WTC11 (cell line): ENCODE results near the gene RRBP1.

Experiments used
- FOXP1 ChIP-seq: sonication (generic); formaldehyde crosslinking; IDR thresholded peaks from 2 replicates; pipeline ENCODE4 v1.8.0; 2022; ENCODE audit warnings: missing genetic modification reagents, mild to moderate bottlenecking, moderate library complexity, borderline replicate concordance
- GRHL2 ChIP-seq: fragments of 250-450 bp; sonication (Bioruptor Pico); IDR thresholded peaks from 2 replicates; pipeline ENCODE4 v1.8.0; 2022; ENCODE audit warnings: mild to moderate bottlenecking, moderate library complexity; ENCODE audit not compliant: insufficient replicate concordance, severe bottlenecking
- KAT7 ChIP-seq: sonication (generic); formaldehyde crosslinking; IDR thresholded peaks from 2 replicates; pipeline ENCODE4 v1.8.1; 2023; ENCODE audit warnings: missing genetic modification reagents, mild to moderate bottlenecking, borderline replicate concordance
- MYBL2 ChIP-seq: sonication (generic); formaldehyde crosslinking; IDR thresholded peaks from 2 replicates; pipeline ENCODE4 v1.8.1; 2023; ENCODE audit warnings: mild to moderate bottlenecking, moderate library complexity, missing genetic modification reagents
- NFE2L1 ChIP-seq: sonication (generic); formaldehyde crosslinking; IDR thresholded peaks from 2 replicates; pipeline ENCODE4 v1.8.1; 2023; ENCODE audit warnings: missing genetic modification reagents
- OVOL2 ChIP-seq: fragments of 250-450 bp; sonication (Bioruptor Pico); IDR thresholded peaks from 2 replicates; pipeline ENCODE4 v1.9.0; 2021; ENCODE audit warnings: mild to moderate bottlenecking, borderline replicate concordance
- TF ChIP-seq, protein P1 (sequence below): fragments of 200-600 bp; IDR thresholded peaks from 2 replicates; pipeline ENCODE4 v1.8.0; 2022; ENCODE audit warnings: antibody characterized with exemption
- TF ChIP-seq, protein P2 (sequence below): sonication (generic); formaldehyde crosslinking; conservative IDR thresholded peaks from 2 replicates; pipeline ENCODE4 v1.8.1; 2022; ENCODE audit warnings: mild to moderate bottlenecking, missing genetic modification reagents
- TF ChIP-seq, protein P3 (sequence below): sonication (generic); formaldehyde crosslinking; IDR thresholded peaks from 2 replicates; pipeline ENCODE4 v1.8.1; 2023; ENCODE audit warnings: mild to moderate bottlenecking, missing genetic modification reagents, moderate library complexity
- TF ChIP-seq, protein P4 (sequence below): sonication (generic); formaldehyde crosslinking; IDR thresholded peaks from 2 replicates; pipeline ENCODE4 v1.8.1; 2022; ENCODE audit warnings: mild to moderate bottlenecking, moderate library complexity, missing genetic modification reagents

DNA sequence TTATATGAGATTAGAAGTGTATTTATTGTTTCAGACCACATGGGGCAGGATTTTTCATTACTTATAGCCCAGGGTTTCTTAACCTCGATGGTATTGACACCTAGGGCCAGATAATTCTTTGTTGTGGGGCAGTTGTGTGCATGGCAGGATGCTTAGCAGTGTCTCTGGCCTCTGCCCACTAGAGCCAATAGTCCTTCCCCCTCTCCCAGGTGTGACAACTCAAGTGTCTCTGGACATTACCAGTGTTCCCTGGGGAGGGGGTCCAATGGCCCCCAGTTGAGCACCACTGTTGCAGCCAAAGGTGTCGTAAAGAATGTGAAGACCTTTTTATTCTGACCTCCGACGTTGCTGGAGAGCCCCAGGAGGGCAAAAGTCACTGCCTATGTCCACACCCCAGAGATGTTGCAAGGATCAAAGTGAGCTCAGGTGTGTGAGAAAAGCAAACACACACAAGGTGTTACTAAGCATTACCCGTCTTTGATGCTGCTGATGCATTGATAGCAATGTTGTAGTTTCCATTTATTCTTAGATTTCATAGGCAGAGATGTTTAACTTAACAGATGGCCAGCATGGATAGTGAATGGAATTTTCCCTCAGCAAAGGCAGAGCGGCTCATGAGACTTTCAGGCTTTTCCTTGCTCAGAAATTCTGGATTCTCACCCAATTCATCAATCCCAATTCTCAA is 39.9 kb upstream of the RRBP1 start:
- TF ChIP-seq, protein P1, sequence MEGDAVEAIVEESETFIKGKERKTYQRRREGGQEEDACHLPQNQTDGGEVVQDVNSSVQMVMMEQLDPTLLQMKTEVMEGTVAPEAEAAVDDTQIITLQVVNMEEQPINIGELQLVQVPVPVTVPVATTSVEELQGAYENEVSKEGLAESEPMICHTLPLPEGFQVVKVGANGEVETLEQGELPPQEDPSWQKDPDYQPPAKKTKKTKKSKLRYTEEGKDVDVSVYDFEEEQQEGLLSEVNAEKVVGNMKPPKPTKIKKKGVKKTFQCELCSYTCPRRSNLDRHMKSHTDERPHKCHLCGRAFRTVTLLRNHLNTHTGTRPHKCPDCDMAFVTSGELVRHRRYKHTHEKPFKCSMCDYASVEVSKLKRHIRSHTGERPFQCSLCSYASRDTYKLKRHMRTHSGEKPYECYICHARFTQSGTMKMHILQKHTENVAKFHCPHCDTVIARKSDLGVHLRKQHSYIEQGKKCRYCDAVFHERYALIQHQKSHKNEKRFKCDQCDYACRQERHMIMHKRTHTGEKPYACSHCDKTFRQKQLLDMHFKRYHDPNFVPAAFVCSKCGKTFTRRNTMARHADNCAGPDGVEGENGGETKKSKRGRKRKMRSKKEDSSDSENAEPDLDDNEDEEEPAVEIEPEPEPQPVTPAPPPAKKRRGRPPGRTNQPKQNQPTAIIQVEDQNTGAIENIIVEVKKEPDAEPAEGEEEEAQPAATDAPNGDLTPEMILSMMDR = no peak
- TF ChIP-seq, protein P2, sequence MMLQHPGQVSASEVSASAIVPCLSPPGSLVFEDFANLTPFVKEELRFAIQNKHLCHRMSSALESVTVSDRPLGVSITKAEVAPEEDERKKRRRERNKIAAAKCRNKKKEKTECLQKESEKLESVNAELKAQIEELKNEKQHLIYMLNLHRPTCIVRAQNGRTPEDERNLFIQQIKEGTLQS (CRISPR knock-in tag) = no peak
- TF ChIP-seq, protein P3, sequence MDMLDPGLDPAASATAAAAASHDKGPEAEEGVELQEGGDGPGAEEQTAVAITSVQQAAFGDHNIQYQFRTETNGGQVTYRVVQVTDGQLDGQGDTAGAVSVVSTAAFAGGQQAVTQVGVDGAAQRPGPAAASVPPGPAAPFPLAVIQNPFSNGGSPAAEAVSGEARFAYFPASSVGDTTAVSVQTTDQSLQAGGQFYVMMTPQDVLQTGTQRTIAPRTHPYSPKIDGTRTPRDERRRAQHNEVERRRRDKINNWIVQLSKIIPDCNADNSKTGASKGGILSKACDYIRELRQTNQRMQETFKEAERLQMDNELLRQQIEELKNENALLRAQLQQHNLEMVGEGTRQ (CRISPR knock-in tag) = no peak
- TF ChIP-seq GRHL2 (CRISPR knock-in tag) (no peak), NFE2L1 (no peak), MYBL2 (no peak), KAT7 (CRISPR knock-in tag) (no peak), OVOL2 (CRISPR knock-in tag) (no peak), FOXP1 (CRISPR knock-in tag) (no peak)
- TF ChIP-seq, protein P4, sequence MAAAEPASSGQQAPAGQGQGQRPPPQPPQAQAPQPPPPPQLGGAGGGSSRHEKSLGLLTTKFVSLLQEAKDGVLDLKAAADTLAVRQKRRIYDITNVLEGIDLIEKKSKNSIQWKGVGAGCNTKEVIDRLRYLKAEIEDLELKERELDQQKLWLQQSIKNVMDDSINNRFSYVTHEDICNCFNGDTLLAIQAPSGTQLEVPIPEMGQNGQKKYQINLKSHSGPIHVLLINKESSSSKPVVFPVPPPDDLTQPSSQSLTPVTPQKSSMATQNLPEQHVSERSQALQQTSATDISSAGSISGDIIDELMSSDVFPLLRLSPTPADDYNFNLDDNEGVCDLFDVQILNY (CRISPR knock-in tag) = no peak
